ENCODE results near the gene ACSF2.

- TF ChIP-seq FOXM1 (IDR thresholded peaks at IDR 0.05; ENCODE audit: borderline replicate concordance, low read depth) = no peak
- no peak for TF ChIP-seq EP300 (IDR thresholded peaks at IDR 0.05; ENCODE audit: borderline replicate concordance)
- TF ChIP-seq, protein P1, sequence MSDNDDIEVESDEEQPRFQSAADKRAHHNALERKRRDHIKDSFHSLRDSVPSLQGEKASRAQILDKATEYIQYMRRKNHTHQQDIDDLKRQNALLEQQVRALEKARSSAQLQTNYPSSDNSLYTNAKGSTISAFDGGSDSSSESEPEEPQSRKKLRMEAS (IDR thresholded peaks at IDR 0.05) = no peak
These were observed 37.3 kb upstream of the ACSF2 start for GRCh38 chr17:50388728-50389127.
